IPS DF 6.9 (cell line): Measurements from ENCODE around the gene PRKAG3.

Source experiments
- DNase-seq: peaks from one replicate; pipeline ENCODE4 v3.0.0-alpha.2; 2013; ENCODE audit warnings: low read depth, low spot score
- H3K27ac ChIP-seq: one replicate; pipeline ENCODE4 v1.5.1; 2013; ENCODE audit warnings: low read length, control low read depth
- H3K27me3 ChIP-seq: 2 replicates; pipeline ENCODE4 v1.6.1; 2013; ENCODE audit warnings: mild to moderate bottlenecking, low read length; ENCODE audit not compliant: control insufficient read depth, insufficient read depth
- H3K36me3 ChIP-seq: 2 replicates; pipeline ENCODE4 v1.6.1; 2013; ENCODE audit warnings: low read length; ENCODE audit not compliant: control insufficient read depth, insufficient read depth
- H3K4me1 ChIP-seq: 2 replicates; pipeline ENCODE4 v1.6.1; 2013; ENCODE audit warnings: low read length; ENCODE audit not compliant: control insufficient read depth, insufficient read depth
- H3K4me3 ChIP-seq: 2 replicates; pipeline ENCODE4 v1.5.1; 2013; ENCODE audit warnings: mild to moderate bottlenecking, low read length
- H3K9me3 ChIP-seq: 2 replicates; pipeline ENCODE4 v1.6.1; 2013; ENCODE audit warnings: low read length, inconsistent platforms; ENCODE audit not compliant: control insufficient read depth, insufficient read depth
- WGBS: extraction: QIAGEN DNeasy Blood & Tissue Kit; methylation state at CpG from one replicate; pipeline ENCODE4 v1.1.7; 2013; ENCODE audit warnings: mixed read lengths, missing lambda C conversion rate; ENCODE audit not compliant: insufficient read length, insufficient coverage; 5-methylcytosine and 5-hydroxymethylcytosine counted together

PRKAG3 gene

DNA sequence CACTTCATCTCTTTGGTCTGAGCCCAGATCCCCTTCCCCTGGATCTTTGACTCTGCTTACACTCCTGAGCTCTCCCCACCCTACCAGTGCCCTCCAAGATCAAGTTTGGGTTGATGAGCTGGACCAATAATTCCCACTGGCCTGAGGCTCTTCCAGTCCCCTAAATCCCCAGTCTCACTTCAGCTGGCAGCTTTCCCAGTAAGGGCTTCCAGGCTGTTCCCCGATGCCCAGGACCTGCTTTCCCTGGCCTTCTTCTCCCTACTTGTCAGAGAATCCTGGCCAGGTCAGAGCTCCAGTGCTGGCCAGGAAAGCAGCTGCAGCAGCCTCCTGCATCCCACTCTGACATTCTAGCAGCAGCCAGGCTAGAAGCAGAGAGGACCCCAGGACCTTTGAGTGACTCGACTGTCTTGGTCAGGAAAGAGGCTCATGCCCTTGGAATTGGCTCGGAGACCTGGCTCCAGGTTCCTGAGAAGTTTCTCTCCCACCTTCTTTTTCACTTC lies 31.5 kb upstream of the PRKAG3 start:
- peaks cover 51% of the 10 kb centered on the region for H3K27me3 ChIP-seq
- no peak overlapping the region for H3K27ac ChIP-seq
- H3K36me3 ChIP-seq, result no peaks in the 10 kb centered on the region
- no peak overlapping the region for H3K4me3 ChIP-seq
- no CpG with 5 or more reads among the region's 3 CpGs for WGBS
- H3K4me1 ChIP-seq, result peaks cover 3% of the 10 kb centered on the region; the same call in 1 of the 2 replicates
- no peak for DNase-seq
- no peaks in the 10 kb centered on the region for H3K9me3 ChIP-seq

DNA sequence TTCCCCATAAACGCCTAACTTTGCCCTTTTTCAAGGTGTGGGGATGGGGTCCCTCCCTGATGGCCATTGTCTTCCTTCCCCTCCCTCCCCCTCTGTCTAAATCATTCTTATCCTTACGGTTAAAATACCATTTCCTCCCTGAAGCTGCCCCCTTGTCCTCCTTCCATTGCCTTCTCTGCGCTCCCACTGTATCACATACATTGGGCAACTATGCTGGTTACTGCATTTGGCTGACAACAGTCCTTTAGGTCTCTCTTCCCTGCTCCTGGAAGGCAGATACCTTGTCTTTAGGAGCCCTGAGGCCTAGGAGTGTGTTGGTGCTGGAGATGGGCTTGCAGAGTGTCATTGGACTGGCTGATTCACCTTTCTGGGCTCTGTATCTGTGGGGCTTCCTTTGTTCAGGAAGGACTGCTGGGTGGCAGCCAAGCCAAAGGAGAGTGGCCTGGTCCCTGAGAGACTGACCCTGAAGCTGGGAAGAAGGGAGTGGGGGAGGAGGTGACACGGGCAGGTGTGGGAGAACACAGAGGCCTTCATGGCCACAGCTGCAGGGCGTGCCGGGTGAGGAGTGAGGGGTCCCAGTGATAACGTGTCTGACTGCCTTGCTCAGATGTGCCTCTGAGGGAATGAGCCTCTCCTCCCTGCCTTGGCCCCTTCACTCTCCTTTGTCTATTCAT lies 30.2 kb upstream of the PRKAG3 start:
- no peak for DNase-seq
- Histone ChIP-seq H3K9me3 (no peaks in the 10 kb centered on the region), H3K36me3 (no peaks in the 10 kb centered on the region), H3K27me3 (peaks cover 52% of the 10 kb centered on the region), H3K27ac (no peak overlapping the region), H3K4me1 (peaks cover 3% of the 10 kb centered on the region; the same call in 1 of the 2 replicates), H3K4me3 (no peak overlapping the region)
- no CpG with 5 or more reads among the region's 7 CpGs for WGBS

DNA sequence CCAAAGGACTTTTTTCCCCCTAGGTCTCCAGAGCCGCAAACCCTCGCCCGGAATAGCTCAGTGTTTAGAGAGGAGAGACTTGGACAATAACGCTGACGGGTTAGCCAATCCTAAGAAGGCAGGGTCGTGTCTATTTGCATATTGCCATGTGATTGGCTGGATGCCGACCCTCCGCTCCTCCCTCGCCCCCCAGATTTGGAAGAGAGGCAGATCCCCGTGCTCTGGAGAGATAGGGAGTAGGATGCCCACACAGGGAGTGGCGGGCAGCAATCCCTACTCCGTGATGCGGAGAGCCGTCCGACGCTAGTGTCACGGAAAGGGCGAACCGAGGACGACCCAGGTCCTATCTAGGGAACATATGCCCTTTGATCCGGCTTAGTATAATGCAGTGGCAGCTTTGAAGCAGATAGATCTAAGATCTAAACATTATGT lies 29.4 kb upstream of the PRKAG3 start:
- H3K4me3 ChIP-seq, result no peak overlapping the region
- H3K27me3 ChIP-seq, result peaks cover 59% of the 10 kb centered on the region
- peaks cover 3% of the 10 kb centered on the region; the same call in 1 of the 2 replicates for H3K4me1 ChIP-seq
- peak; percentile 76 for DNase-seq
- no peaks in the 10 kb centered on the region for H3K36me3 ChIP-seq
- H3K9me3 ChIP-seq, result no peaks in the 10 kb centered on the region
- no peak overlapping the region for H3K27ac ChIP-seq
- no CpG with 5 or more reads among the region's 21 CpGs for WGBS

DNA sequence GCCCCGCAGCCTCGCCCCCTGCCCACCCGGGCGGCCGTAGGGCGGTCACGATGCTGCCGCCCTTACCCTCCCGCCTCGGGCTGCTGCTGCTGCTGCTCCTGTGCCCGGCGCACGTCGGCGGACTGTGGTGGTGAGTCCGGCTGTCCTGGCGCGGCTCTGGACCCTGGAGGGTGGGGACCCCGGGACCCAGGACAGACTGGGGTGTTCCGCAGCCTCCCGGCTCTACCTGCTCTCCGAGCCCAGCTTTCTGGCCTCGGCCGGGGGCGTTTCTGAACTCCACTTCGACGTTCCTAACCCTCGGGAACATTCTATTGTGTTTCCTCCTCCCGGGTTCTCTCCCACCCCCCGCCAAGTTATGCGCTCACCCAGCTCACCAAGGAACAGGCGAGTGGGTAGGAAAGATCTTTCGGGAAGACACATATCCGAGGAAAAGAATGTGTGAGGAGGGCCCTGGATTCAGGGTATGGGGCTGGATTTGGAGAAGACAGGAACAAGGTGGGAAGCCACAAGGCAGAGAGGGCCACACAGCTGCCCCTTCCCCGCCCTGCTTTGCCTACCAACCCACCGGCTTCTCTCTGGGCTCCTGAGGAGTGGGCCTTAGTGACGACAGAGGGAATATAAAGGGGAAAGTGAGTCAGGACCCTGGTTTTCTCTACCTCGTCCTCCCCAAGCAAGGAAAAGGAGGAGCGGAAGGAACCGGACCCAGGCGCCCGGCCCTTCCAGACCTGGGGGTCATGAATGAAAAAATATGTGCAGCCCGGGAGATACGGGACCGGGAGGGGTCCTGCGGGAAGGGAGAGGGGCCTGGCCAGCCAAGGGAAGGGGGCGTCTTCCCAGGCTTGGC lies 28.6 kb upstream of the PRKAG3 start:
- H3K4me1 ChIP-seq, result peaks cover 3% of the 10 kb centered on the region; the same call in 1 of the 2 replicates

DNA sequence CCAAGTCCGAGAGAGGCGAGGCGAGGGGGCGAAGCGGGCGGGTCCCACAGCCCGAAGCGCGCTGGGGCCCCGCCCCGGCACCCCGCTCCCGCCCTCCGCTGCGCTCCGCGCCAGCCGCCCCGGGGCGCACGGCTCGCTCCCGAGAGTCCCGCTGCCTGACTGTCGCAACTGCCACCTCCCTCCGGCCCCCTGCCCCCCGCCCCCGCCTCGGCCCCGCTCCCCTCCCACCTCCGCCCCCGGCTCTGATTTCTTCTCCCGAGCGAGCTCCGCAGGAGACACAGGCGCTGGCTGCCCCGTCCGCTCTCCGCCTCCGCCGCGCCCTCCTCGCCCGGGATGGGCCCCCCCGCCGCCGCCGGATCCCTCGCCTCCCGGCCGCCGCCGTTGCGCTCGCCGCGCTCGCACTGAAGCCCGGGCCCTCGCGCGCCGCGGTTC lies 28.0 kb upstream of the PRKAG3 start, which contains the start of gene WNT6:
WNT6 (plus strand) TSS at position 250 of the 432 bp plus-strand sequence. CDS start 233 bp downstream, outside the sequence.
- Histone ChIP-seq H3K4me3 (peak within 1 kb of the TSS; percentile 20; the same call in 1 of the 2 replicates), H3K27ac (no peak within 1 kb of the TSS), H3K9me3 (no peaks in the 10 kb centered on the region), H3K27me3 (peaks cover 72% of the 10 kb centered on the region), H3K4me1 (peaks cover 5% of the 10 kb centered on the region; the same call in 1 of the 2 replicates), H3K36me3 (no peaks in the 10 kb centered on the region)
- no peak for DNase-seq
- no CpG with 5 or more reads among the region's 64 CpGs for whole genome bisulfite sequencing

More for the DNA sequence above, 28.6 kb upstream of the PRKAG3 start:
- peaks cover 66% of the 10 kb centered on the region for H3K27me3 ChIP-seq
- WGBS, result no CpG with 5 or more reads among the region's 47 CpGs
- DNase-seq, result no peak
- no peak overlapping the region for H3K27ac ChIP-seq
- H3K36me3 ChIP-seq, result no peaks in the 10 kb centered on the region
- peak overlapping the region; percentile 20; the same call in 1 of the 2 replicates for H3K4me3 ChIP-seq
- no peaks in the 10 kb centered on the region for H3K9me3 ChIP-seq

DNA sequence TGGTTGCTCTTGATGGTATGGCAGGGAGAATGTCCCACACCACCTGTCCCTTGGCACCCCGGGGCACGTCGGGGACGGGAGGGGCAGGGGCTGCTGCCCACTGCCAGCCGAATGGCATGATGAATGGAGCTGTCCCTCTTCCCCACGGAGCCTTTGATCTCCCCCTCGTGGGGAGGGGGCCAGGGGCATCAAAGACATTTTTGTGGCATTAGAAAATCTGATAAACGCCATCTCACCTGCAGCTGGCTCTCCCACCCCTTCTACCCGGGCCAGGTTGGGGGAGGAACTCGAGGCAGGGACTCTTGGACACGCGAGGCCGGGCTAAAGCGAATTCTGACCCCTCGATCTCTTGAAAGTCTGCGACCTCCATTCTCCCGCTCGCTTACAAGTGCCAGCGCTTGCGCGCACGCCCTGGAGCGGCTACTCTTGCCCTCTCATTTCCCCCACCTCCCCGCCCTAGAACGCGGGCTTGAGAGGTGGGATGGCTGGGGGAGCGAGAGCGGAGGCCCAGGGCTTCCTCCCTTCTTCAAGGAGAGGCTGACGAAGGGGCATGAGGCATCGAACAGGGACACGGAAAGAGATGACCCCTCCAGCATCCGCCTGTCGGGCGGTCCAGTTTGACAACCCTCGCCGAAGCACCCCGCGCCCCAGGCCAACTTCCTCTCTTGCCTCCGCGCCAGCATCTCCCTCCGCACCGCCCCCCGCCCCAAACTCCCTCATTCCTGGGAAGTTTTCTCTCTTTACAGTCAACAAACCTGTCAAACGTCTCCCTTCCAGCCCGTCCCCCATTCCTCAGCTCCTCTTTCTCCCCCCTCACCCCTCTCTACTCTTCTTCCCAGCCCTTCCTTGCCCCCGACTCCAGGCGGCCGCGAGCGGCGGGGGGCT lies 27.3 kb upstream of the PRKAG3 start:
- H3K4me1 ChIP-seq, result peaks cover 5% of the 10 kb centered on the region; the same call in 1 of the 2 replicates
- peak overlapping the region; percentile 14; the same call in 1 of the 2 replicates for H3K4me3 ChIP-seq
- DNase-seq, result no peak
- H3K36me3 ChIP-seq, result no peaks in the 10 kb centered on the region
- H3K9me3 ChIP-seq, result no peaks in the 10 kb centered on the region
- peaks cover 77% of the 10 kb centered on the region for H3K27me3 ChIP-seq
- no peak overlapping the region for H3K27ac ChIP-seq
- no CpG with 5 or more reads among the region's 51 CpGs for WGBS

DNA sequence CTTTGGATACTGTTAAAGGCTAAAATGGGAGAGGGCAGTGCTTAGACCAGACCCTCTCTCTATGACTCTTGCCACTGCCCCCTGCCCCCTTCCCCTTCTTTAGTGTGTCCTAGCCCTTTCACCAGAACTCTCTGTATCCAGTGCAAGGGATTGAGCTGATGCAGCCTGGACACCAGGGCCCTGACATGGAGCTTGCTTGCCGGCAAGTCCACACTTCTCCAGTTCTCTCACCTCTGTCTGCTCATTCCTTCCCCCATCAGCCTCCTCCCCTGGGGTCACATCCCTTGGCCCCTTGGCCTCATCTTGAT lies 26.5 kb upstream of the PRKAG3 start:
- Histone ChIP-seq H3K36me3 (no peaks in the 10 kb centered on the region), H3K4me3 (no peak overlapping the region), H3K9me3 (no peaks in the 10 kb centered on the region), H3K4me1 (peaks cover 8% of the 10 kb centered on the region), H3K27ac (no peak overlapping the region), H3K27me3 (peaks cover 82% of the 10 kb centered on the region)
- no CpG with 5 or more reads among the region's 1 CpG for WGBS
- DNase-seq, result no peak

DNA sequence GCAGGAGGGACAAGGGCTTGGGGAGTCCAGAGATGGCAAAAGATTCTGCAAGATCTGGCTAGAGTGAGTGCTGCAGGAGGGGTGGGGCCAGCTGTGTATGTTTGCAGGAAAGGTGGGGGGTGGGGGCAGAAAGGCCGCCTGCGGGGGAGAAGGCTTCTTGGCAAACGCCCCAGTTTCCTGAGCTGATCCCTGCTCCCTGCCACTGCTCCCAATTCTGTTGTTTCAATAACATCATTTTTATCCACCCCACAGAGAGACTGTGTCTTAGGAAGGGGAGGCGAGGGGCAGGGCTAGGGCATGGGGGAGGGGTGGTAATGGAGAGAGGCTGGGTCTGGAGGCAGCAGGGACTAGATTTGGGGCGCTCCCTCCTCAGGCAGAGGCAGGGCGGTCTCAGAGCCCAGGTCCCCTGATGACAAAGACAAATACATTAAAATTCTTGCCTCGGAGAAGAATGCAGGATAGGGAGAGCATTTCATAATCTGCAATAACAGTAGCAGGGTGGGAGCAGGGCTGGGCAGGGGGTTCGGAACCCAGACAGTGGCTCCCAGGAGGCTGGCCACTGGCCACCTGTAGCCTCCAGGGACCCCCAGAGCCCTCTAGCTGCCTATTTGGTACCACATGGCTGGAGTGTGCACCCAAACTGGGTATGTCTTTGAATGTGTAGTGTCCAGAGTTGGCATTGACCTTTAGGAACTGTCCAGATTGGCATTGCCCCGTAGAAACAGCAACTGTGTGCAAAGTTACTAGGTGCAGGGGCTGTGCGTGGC lies 26.0 kb upstream of the PRKAG3 start:
- WGBS, result no CpG with 5 or more reads among the region's 10 CpGs
- Histone ChIP-seq H3K27me3 (peaks cover 79% of the 10 kb centered on the region), H3K4me3 (no peak overlapping the region), H3K9me3 (no peaks in the 10 kb centered on the region), H3K36me3 (no peaks in the 10 kb centered on the region), H3K4me1 (peaks cover 8% of the 10 kb centered on the region), H3K27ac (no peak overlapping the region)
- DNase-seq, result no peak

DNA sequence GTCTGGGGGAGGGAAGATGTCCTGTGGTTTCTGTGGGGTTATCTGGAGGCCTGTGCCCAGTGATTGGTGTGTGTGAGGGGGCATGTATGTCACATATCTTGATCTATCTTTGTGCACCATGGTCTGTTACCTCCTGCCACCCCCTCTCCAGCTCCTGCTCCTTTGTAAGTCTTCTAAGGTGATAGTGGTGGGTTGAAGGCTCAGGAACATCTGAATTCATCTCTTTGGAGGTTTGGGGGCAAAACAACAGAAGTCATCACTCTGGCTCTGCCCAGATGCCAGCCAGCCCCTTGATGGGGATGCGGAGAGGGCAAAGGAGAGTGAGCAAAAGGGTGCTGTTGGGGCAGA lies 25.3 kb upstream of the PRKAG3 start:
- H3K9me3 ChIP-seq, result no peaks in the 10 kb centered on the region
- no peak overlapping the region for H3K4me3 ChIP-seq
- no peak overlapping the region for H3K27ac ChIP-seq
- H3K4me1 ChIP-seq, result peaks cover 8% of the 10 kb centered on the region
- peaks cover 75% of the 10 kb centered on the region for H3K27me3 ChIP-seq
- DNase-seq, result no peak
- no peaks in the 10 kb centered on the region for H3K36me3 ChIP-seq
- no CpG with 5 or more reads among the region's 1 CpG for WGBS
